ENCODE data around the gene CEP164.

Gene CEP164

DNA sequence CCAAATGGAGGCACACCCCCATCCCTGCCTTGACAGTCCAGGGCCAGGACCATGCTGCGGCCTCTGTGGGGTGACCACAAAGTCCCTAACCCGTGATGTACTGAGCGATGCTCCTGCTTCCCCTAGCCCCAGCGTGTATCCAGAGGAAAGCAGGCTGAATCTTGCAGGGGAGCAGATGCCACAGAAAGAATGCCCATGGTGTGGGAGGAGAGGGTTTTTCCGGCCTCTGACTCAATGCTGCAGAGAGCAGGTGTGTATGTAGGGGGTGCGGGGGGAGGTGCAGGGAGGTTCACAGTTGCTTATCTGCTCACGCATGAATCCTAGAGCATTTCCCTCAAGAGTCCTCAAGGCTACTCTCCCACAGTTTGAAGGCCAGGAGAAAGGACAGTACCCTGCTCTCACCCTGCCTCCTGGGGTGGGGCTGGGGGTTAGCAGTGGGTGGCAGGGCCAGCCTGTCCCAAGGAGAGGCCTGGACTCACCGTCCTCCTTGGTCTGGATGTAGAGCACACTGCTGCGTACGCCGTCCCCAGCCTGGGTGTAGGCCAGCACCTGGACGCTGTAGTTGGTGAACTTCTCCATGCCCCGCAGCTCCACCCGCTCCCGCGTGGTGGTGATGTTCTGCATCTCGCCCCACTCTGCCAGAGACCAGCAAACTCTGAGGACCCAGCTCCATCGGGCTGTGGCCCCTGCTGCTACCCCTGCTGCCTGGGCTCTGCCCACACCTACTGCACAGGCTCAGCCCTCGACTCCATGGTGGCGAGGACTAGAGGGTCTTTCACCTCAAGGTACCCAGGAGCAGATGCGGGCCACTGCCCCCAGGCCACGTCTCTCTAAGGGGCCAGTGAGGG is 130.8 kb downstream of the CEP164 start:
- DNase-seq (ENCODE audit: low spot score) = peak; percentile 71

DNA sequence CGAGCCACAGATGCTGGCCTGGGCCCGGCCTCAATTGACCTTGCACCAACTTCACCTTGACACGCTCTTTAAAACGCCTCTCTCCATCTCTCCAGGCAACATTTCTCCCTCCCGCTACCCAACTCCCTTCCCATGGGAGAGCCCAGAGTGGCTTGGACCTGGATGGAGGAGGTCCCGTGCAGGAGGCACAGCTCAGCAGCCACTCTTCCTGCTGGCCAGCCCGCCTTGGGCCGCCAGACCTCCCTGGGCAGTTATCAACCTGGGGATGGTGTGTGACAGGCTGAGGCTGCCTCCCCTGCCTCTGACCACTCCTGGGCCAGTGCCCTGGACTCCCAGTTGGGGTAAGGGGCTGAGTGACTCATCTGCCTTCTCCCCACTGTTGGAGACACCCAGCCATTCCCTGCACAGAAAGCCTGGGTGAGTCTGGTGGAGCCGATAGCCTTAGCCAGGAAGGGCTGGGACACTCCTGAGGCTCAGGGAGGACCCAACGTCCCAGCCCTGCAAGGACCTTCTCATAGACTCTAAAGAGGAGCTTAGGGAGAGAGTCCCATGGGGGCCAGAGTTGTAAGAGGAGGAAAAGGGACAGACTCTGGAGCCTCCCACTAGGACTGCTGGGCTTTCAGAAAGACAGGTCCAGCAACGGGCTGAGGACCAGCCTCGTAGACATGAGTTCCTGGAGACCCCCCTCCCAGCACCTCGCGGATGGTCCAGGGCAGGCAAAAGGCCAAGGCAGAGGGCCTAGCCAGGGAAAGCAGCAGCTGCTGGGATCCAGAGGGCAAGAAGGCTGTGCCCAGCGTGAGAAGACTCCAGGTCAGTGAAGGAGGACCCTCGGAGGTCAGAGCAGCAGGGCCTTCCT is 131.7 kb downstream of the CEP164 start:
- TF ChIP-seq, protein P1, sequence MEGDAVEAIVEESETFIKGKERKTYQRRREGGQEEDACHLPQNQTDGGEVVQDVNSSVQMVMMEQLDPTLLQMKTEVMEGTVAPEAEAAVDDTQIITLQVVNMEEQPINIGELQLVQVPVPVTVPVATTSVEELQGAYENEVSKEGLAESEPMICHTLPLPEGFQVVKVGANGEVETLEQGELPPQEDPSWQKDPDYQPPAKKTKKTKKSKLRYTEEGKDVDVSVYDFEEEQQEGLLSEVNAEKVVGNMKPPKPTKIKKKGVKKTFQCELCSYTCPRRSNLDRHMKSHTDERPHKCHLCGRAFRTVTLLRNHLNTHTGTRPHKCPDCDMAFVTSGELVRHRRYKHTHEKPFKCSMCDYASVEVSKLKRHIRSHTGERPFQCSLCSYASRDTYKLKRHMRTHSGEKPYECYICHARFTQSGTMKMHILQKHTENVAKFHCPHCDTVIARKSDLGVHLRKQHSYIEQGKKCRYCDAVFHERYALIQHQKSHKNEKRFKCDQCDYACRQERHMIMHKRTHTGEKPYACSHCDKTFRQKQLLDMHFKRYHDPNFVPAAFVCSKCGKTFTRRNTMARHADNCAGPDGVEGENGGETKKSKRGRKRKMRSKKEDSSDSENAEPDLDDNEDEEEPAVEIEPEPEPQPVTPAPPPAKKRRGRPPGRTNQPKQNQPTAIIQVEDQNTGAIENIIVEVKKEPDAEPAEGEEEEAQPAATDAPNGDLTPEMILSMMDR (IDR thresholded peaks at IDR 0.05; ENCODE audit: extremely low read depth, insufficient read depth, missing control alignments) = no peak
- DNase-seq (ENCODE audit: low spot score) = no peak
- in situ Hi-C loops (cut with MboI; ENCODE audit: low pct_unique_long_range_greater_than_20kb, low sequenced_read_pairs, unreplicated experiment) = no loop called here

More for the DNA sequence above, 130.8 kb downstream of the CEP164 start:
- in situ Hi-C loops (cut with MboI; ENCODE audit: low pct_unique_long_range_greater_than_20kb, low sequenced_read_pairs, unreplicated experiment) = no loop called here
- TF ChIP-seq, protein P1 (IDR thresholded peaks at IDR 0.05; ENCODE audit: extremely low read depth, insufficient read depth, missing control alignments) = no peak

DNA sequence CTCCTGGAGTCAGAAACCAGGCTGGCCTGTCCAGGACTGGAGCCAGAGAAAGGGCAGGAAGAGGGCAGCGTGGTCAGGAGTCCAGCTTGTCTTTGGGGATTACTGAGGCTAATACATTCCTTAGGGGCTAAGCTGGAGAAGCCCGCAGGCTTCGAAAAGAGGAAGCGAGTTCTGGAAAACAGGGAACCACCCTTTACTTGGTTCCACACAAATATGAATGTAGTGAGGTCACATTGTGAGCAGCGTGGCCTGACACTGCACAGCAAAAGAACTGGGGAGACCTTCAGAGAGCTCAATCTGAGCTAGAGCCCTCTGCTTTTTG is 132.3 kb downstream of the CEP164 start:
- DNase-seq (ENCODE audit: low spot score) = no peak
- in situ Hi-C loops (cut with MboI; ENCODE audit: low pct_unique_long_range_greater_than_20kb, low sequenced_read_pairs, unreplicated experiment) = no loop called here
- TF ChIP-seq, protein P1 (IDR thresholded peaks at IDR 0.05; ENCODE audit: extremely low read depth, insufficient read depth, missing control alignments) = no peak

DNA sequence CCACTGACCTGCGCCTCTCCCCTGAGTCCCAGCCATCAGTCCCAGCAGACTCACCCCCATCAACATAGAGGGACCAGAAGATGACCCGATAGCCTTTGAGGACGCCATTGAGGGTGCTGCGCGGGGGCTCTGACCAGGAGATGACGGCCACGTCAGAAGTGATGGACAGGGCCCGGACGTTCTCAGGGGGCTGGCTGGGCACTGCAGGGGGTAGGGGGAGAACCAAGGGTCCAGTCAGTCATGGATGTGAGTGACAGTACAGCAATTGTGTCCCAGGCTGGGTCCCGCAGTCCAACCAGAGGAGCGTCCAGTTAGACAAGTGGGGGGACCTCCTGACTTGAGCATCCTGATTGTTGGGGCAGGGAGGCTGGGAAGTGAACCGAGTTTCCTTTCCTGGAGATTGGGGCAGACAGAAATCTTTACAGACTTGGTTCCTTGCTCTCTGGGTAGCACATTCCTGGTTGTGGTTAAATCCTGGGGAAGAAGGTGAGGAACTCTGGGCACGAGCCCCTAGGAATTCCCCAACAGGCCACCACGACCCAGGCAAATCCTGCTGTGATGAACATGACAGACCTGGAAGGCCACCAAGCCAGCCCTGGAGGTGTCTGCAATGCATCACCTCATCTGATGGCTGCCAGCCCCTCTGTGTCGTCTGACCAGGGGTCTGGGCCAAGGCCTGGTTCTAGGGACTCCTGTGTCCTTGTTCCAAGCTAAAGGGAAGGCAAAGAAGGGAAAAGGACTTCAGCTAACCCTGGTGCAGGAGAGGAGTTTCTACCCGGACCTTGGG is 133.9 kb downstream of the CEP164 start:
- no peak for DNase-seq (ENCODE audit: low spot score)
- in situ Hi-C loops (cut with MboI; ENCODE audit: low pct_unique_long_range_greater_than_20kb, low sequenced_read_pairs, unreplicated experiment) = no loop called here

DNA sequence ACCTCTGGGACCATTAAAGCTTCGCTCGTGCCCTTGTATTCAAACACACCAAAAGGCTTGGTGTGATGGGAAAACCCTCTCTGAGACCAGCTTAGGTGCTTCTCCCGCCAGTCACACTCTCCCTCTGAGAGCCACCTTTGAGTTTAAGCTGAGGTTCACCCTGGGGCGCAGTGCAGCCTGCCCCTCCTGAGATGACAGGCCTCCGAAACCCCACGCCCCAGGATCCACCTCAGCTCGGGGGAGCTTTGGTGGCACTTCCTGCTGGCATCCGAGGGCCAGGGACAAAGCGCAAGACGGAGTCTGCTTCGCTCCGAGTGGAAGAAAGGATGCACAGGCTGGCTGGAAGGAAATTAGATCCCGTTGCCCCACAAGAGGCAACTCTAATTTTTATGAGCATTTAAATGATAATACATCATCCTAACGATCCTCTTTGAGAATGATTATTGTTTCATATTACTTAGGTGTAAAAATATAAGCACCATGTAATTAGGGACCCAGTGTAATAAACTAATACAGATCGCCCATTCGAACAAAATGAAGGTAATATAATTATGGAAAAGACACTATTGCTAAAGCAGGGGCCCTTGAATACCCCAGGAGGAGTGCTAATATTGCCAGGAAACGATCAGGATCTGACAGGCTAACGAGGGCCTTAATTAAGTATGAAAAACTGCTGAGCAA is 134.7 kb downstream of the CEP164 start:
- TF ChIP-seq, protein P1 (IDR thresholded peaks at IDR 0.05; ENCODE audit: extremely low read depth, insufficient read depth, missing control alignments) = no peak
- no peak for DNase-seq (ENCODE audit: low spot score)
- in situ Hi-C loops (cut with MboI; ENCODE audit: low pct_unique_long_range_greater_than_20kb, low sequenced_read_pairs, unreplicated experiment) = no loop called here

More for the DNA sequence above, 133.9 kb downstream of the CEP164 start:
- TF ChIP-seq, protein P1 (IDR thresholded peaks at IDR 0.05; ENCODE audit: extremely low read depth, insufficient read depth, missing control alignments) = no peak

DNA sequence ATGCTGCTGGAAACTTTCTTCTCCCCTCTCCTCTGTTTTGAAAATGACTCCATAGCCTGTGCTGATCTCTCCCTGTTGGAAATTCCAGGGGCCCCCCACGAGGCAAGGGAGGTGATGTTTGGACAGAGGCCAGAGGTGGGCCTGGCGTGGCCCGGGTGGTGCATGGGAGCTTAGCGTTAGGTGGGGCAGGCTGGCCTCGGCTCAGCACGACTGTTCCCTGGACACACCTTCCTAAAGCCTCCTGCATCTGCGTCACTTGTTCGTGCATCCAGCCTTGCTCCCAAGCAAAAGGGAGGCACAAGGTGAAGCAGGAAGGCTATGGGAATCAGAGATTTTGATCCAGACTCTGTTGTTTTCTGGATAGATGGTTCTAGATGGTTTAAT is 135.2 kb downstream of the CEP164 start:
- in situ Hi-C loops (cut with MboI; ENCODE audit: low pct_unique_long_range_greater_than_20kb, low sequenced_read_pairs, unreplicated experiment) = no loop called here
- TF ChIP-seq, protein P1 (IDR thresholded peaks at IDR 0.05; ENCODE audit: extremely low read depth, insufficient read depth, missing control alignments) = no peak
- DNase-seq (ENCODE audit: low spot score) = no peak

Measured in GM13977 (cell line).